Cardiac fibroblast (primary cell): ENCODE data around the gene KLF12.

Experiments
- DNase-seq, 2 donors: peaks; one replicate each; pipeline versions ENCODE4 v3.0.0 to v3.0.0-alpha.2; 2010; ENCODE audit warnings: low read depth in 2 of 2
- H3K4me3 ChIP-seq, 2 donors: replicated peaks in 1 of 2; 1 replicate in 1 of 2; 2 replicates in 1 of 2; pipeline ENCODE4 v1.5.1; 2011; ENCODE audit warnings: low read depth in 2 of 2, low read length in 2 of 2, mild to moderate bottlenecking in 2 of 2, moderate library complexity in 1 of 2
- TF ChIP-seq, protein P1 (sequence below): IDR thresholded peaks from one replicate; pipeline ENCODE4 v1.5.1; 2011; ENCODE audit warnings: low read depth, mild to moderate bottlenecking, low read length, inconsistent platforms

KLF12 gene

DNA sequence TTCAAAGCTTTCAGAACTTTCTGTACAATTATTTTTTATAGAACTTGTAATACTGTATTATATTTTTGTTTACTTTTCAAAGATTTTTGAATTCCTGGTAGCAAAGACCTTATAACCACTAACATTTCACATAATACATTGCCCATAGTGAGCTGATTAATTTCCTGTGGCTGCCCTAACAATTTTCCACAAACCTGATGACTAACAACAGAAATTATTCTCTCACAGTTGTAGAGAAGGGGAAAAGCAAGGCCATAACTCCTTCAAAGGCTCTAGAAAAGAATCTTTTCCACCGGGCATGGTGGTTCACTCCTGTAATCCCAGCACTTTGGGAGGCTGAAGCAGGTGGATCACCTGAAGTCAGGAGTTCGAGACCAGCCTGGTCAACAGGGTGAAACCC, 19.1 kb downstream of the KLF12 start:
- TF ChIP-seq, protein P1, sequence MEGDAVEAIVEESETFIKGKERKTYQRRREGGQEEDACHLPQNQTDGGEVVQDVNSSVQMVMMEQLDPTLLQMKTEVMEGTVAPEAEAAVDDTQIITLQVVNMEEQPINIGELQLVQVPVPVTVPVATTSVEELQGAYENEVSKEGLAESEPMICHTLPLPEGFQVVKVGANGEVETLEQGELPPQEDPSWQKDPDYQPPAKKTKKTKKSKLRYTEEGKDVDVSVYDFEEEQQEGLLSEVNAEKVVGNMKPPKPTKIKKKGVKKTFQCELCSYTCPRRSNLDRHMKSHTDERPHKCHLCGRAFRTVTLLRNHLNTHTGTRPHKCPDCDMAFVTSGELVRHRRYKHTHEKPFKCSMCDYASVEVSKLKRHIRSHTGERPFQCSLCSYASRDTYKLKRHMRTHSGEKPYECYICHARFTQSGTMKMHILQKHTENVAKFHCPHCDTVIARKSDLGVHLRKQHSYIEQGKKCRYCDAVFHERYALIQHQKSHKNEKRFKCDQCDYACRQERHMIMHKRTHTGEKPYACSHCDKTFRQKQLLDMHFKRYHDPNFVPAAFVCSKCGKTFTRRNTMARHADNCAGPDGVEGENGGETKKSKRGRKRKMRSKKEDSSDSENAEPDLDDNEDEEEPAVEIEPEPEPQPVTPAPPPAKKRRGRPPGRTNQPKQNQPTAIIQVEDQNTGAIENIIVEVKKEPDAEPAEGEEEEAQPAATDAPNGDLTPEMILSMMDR, result no peak
- H3K4me3 ChIP-seq, result no peak overlapping the region
- peak; percentile 41 to 79 for DNase-seq

DNA sequence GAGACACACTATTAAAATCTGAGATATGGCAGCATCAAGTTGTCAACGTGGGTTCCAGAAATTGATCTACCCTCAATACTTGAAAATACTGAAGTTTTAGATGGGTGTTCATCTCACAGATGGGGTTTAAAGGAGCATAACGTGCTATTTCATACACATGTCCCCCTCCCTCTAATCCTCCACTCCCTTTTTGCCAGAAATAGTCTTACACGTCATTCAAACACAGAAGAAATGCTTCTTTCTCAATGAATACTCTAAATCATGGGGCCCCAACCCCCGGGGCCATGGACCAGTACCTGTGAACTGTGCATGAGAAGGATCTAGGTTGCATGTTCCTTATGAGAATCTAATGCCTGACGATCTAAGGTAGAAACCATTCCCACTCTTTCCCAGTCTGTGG, 19.6 kb downstream of the KLF12 start:
- TF ChIP-seq, protein P1, result no peak

DNA sequence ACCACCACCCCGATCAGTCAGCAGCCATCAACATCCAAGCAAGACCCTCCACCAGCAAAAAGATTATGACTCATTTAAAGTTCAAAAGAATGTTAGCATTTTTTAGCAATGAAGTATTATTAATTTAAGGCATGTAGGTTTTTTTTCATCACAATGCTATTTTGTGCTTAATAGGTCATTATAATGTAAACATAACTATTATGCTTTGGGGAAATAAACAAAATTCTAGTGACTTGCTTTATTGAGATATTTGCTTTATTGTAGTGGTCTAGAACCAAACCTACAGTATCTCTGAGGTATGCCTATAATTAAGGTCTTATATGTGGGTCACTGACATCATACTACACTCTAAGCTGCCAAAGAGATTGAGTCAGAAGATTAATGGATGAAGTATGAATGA, 20.0 kb downstream of the KLF12 start:
- TF ChIP-seq, protein P1, result no peak
- DNase-seq, result peak in 1 of 2 donors; percentile 61

More for the DNA sequence above, 19.6 kb downstream of the KLF12 start:
- DNase-seq, result no peak
- H3K4me3 ChIP-seq, result no peak overlapping the region

DNA sequence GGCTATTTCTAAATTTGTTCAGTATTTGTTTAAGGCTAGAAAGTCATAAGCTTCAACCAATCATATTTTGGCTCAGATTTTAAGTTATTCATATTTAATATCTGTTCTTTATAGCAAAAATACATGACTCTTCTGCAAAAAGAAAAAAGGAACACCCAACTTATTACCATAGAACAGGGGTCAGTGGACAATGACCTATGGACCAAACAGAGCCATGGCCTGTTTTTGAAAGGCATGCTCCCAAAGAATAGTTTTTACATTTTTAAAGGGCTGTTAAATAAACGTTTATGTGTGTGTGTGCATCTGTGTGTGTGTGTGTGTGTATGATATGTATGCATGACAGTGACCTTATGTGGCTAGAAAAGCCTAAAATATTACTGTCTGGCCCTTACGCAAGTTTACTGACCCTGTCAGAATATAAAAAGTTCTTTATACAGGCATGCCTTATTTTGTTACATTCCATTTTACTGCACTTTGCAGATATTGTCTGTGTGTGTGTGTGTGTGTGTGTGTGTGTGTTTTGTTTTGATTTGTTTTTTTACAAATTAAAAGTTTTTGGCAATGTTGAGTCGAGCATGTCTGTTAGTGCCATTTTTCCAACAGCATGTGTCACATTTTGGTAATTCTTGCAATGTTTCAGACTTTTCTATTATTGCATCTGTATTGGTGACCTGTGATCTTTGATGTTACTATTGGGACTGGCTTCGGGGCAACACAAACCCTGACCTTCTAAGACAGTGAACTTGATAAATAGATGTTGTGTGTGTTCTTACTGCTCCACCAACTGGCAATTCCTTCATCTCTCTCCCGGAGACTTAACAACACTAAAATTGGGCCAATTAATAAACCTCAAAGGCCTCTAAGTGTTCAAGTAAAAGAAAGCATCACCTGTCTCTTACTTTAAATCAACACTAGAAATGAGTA, 22.0 kb downstream of the KLF12 start:
- TF ChIP-seq, protein P1, result no peak
- no peak for DNase-seq
- H3K4me3 ChIP-seq, result no peak overlapping the region

More for the DNA sequence above, 20.0 kb downstream of the KLF12 start:
- H3K4me3 ChIP-seq, result no peak overlapping the region

DNA sequence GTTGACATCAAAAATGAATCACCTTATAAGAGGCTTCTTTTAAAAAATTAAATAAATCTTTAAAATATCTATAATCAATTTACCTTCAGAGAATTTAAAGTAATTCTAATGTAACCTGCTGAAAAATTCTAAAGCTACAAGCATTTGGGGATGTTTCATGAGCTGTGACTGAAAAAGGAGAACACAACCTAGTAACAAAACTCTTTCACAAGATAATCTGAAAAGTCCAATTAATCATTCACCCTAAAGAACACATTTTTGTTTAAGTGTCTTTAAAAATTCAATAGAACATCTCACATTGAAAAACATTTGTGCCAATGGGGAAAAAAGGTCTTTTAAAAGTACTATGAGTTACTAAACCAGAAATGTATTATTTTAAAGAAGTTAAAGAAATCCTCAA, 22.8 kb downstream of the KLF12 start:
- TF ChIP-seq, protein P1, result no peak
- no peak for DNase-seq
- no peak overlapping the region for H3K4me3 ChIP-seq

DNA sequence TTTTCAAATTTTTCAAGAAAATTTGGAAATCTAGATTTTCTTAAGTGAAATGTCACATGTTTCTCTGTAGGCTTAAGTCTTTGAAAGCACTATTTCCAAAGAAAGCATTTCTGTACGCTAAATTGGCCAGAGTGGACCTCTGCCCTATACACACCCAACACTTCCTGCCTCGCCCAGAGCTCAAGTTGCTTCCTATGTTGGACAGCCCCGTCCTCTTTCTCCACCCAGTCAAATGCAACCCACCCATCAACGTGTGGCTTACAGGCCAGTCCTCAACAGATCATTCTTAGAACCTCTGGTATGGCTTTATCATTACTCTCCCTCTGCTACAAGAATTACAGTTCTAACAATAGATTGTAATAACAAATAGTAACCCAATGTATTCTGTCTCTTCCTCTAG, 24.2 kb downstream of the KLF12 start:
- no peak overlapping the region for H3K4me3 ChIP-seq
- TF ChIP-seq, protein P1, result no peak
- DNase-seq, result no peak
